Thymus (tissue), 2 donors: ENCODE data around the gene HERC2. TPM values are rescaled to one million over a fixed set of nuclear protein-coding genes. Genes with fewer than 3 reads are reported as not detected.

Experiments
- polyA plus RNA-seq: library from polyadenylated mRNA; stranded (reverse); fragments of 200-250 nt; gene quantifications from one replicate; pipeline ENCODE4 v1.2.3, GENCODE V29; 2013
- total RNA-seq: library from RNA; stranded (reverse); fragments of 120-200 nt; gene quantifications from one replicate; pipeline ENCODE4 v1.2.4, GENCODE V29; 2013
- donor health status: healthy.

Gene HERC2
- total and polyA plus RNA-seq, 2 donors = 18.7 to 27.1 TPM

Other genes starting within 250 kb of the HERC2 start
- gene OCA2, start 222.9 kb downstream of the HERC2 start, total RNA-seq = 0.99 TPM
- 1.2 TPM for gene OCA2, start 222.9 kb downstream of the HERC2 start, polyA plus RNA-seq
- gene GOLGA6L24, start 35.9 kb upstream of the HERC2 start, total RNA-seq = not detected
- gene GOLGA6L24, start 35.9 kb upstream of the HERC2 start, polyA plus RNA-seq = 0.07 TPM
- 0.14 TPM for gene GOLGA8F, start 56.5 kb upstream of the HERC2 start, total RNA-seq
- 0.07 TPM for gene GOLGA8F, start 56.5 kb upstream of the HERC2 start, polyA plus RNA-seq
- gene GOLGA8G, start 210.8 kb upstream of the HERC2 start, total RNA-seq = under 0.01 TPM
- 0.07 TPM for gene GOLGA8G, start 210.8 kb upstream of the HERC2 start, polyA plus RNA-seq
- not detected for gene GOLGA6L25, start 231.4 kb upstream of the HERC2 start, total RNA-seq
- gene GOLGA6L25, start 231.4 kb upstream of the HERC2 start, polyA plus RNA-seq = 0.07 TPM